Keratinocyte (primary cell): Measurements from ENCODE around the gene SMCR8.

Experiments used
- EZH2 ChIP-seq: IDR thresholded peaks from one replicate; pipeline ENCODE4 v1.6.1; 2012; ENCODE audit warnings: inconsistent platforms, mild to moderate bottlenecking, low read length, moderate library complexity
- TF ChIP-seq, protein P1 (sequence below), 3 experiments: IDR thresholded peaks in 1 of 3; conservative IDR thresholded peaks in 1 of 3; optimal IDR thresholded peaks in 1 of 3; 2 replicates in 2 of 3; 3 replicates in 1 of 3; pipeline versions ENCODE3 to v1.5.1; 2011; ENCODE audit warnings: low read length in 3 of 3, mild to moderate bottlenecking in 3 of 3, moderate library complexity in 2 of 3, control low read depth in 1 of 3, inconsistent platforms in 1 of 3; ENCODE audit not compliant: insufficient read depth in 2 of 3; ENCODE audit errors: extremely low read depth in 1 of 3

DNA sequence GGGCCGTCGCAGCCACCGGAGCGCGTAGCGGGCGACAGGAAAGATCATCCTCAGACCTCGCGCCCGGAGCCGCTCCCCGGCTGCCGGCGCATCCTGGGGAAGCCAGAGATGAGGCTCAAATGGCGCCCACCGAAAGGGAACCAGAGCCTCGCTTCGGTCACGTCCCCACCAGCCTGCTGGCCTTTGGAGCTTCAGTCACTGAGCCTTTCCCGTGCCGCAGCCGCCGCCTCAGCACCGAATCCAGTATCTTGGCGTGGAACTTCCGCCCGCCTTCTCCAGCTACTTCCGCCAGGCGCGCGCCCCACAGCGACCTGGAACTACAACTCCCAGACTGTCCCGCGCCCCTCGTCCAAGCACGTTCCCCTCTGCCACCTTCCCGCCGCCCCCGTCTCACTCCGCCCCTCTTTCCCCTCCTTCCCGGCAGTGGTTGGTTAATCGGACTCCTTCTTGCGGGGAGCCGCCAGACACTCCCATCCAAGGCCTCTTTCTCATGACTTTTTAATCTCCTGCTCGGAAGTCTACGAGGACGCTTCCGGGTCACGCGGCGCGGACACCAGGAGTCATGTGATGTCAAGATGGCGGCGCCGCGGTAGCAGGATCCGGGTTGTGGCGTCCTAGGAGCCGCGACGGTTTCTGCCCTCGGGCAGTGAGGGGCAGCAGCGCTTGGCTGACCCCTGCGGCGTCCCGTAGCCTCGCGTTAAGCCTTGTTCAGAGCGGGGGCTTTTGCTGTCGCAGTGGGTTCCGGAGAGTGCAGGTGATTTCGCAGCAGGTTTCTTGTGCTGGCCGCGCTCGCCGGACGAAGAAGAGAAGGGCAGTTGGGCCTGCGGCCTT lies at the start of gene SMCR8, which contains the start of gene TOP3A:
- TF ChIP-seq, protein P1, sequence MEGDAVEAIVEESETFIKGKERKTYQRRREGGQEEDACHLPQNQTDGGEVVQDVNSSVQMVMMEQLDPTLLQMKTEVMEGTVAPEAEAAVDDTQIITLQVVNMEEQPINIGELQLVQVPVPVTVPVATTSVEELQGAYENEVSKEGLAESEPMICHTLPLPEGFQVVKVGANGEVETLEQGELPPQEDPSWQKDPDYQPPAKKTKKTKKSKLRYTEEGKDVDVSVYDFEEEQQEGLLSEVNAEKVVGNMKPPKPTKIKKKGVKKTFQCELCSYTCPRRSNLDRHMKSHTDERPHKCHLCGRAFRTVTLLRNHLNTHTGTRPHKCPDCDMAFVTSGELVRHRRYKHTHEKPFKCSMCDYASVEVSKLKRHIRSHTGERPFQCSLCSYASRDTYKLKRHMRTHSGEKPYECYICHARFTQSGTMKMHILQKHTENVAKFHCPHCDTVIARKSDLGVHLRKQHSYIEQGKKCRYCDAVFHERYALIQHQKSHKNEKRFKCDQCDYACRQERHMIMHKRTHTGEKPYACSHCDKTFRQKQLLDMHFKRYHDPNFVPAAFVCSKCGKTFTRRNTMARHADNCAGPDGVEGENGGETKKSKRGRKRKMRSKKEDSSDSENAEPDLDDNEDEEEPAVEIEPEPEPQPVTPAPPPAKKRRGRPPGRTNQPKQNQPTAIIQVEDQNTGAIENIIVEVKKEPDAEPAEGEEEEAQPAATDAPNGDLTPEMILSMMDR (optimal IDR thresholded peaks at IDR 0.05 in 1 of 3, IDR thresholded peaks at IDR 0.05 in 1 of 3, conservative IDR thresholded peaks at IDR 0.05 in 1 of 3; ENCODE audit: extremely low read depth in 1 of 3, insufficient read depth in 2 of 3, low read length in 3 of 3) = no peak
- no peak for TF ChIP-seq EZH2
